Measurements from ENCODE around the gene ZNF362.

Gene ZNF362

GRCh38 chr1:33294071-33295010 is 38.0 kb downstream of the ZNF362 start:
- FAIRE-seq, result no peak
- no peak for DNase-seq (ENCODE audit: insufficient read length, low spot score)
- no peak for TF ChIP-seq POLR2A (IDR thresholded peaks at IDR 0.05; ENCODE audit: low read depth, low read length)

GRCh38 chr1:33295023-33295422 is 38.7 kb downstream of the ZNF362 start:
- TF ChIP-seq POLR2A (IDR thresholded peaks at IDR 0.05; ENCODE audit: low read depth, low read length), result no peak
- DNase-seq (ENCODE audit: insufficient read length, low spot score), result no peak
- FAIRE-seq, result no peak

- DNase-seq (ENCODE audit: insufficient read length, low spot score), result peak; percentile 89
- FAIRE-seq, result no peak
These were observed 39.3 kb downstream of the ZNF362 start for GRCh38 chr1:33295450-33296081.

GRCh38 chr1:33296082-33296458 is 39.8 kb downstream of the ZNF362 start:
- FAIRE-seq (no peak), DNase-seq (ENCODE audit: insufficient read length, low spot score) (no peak)
- no peak for TF ChIP-seq POLR2A (IDR thresholded peaks at IDR 0.05; ENCODE audit: low read depth, low read length)

More at GRCh38 chr1:33295450-33296081, 39.3 kb downstream of the ZNF362 start:
- TF ChIP-seq POLR2A (IDR thresholded peaks at IDR 0.05; ENCODE audit: low read depth, low read length), result no peak

- no peak for TF ChIP-seq POLR2A (IDR thresholded peaks at IDR 0.05; ENCODE audit: low read depth, low read length)
- DNase-seq (ENCODE audit: insufficient read length, low spot score) (no peak), FAIRE-seq (no peak)
These were observed 40.5 kb downstream of the ZNF362 start for GRCh38 chr1:33296824-33297223.

GRCh38 chr1:33297911-33298622 is 41.8 kb downstream of the ZNF362 start:
- DNase-seq (ENCODE audit: insufficient read length, low spot score), result no peak
- no peak for FAIRE-seq
- TF ChIP-seq POLR2A (IDR thresholded peaks at IDR 0.05; ENCODE audit: low read depth, low read length), result no peak

- DNase-seq (ENCODE audit: insufficient read length, low spot score) (peak; percentile 81), FAIRE-seq (no peak)
These were observed 42.5 kb downstream of the ZNF362 start for GRCh38 chr1:33298623-33299277.

GRCh38 chr1:33299461-33300155 is 43.3 kb downstream of the ZNF362 start:
- TF ChIP-seq POLR2A (IDR thresholded peaks at IDR 0.05; ENCODE audit: low read depth, low read length), result no peak
- DNase-seq (ENCODE audit: insufficient read length, low spot score) (no peak), FAIRE-seq (no peak)

More at GRCh38 chr1:33298623-33299277, 42.5 kb downstream of the ZNF362 start:
- no peak for TF ChIP-seq POLR2A (IDR thresholded peaks at IDR 0.05; ENCODE audit: low read depth, low read length)

GRCh38 chr1:33300673-33301072 is 44.4 kb downstream of the ZNF362 start:
- DNase-seq (ENCODE audit: insufficient read length, low spot score), result no peak
- no peak for FAIRE-seq
- TF ChIP-seq POLR2A (IDR thresholded peaks at IDR 0.05; ENCODE audit: low read depth, low read length), result no peak

GRCh38 chr1:33301273-33301984 is 45.1 kb downstream of the ZNF362 start:
- FAIRE-seq, result no peak

GRCh38 chr1:33302325-33302724 is 46.0 kb downstream of the ZNF362 start:
- DNase-seq (ENCODE audit: insufficient read length, low spot score) (no peak), FAIRE-seq (no peak)
- TF ChIP-seq POLR2A (IDR thresholded peaks at IDR 0.05; ENCODE audit: low read depth, low read length), result no peak

More at GRCh38 chr1:33301273-33301984, 45.1 kb downstream of the ZNF362 start:
- no peak for TF ChIP-seq POLR2A (IDR thresholded peaks at IDR 0.05; ENCODE audit: low read depth, low read length)
- DNase-seq (ENCODE audit: insufficient read length, low spot score), result no peak

- DNase-seq (ENCODE audit: insufficient read length, low spot score) (no peak), FAIRE-seq (no peak)
- no peak for TF ChIP-seq POLR2A (IDR thresholded peaks at IDR 0.05; ENCODE audit: low read depth, low read length)
These were observed 48.7 kb downstream of the ZNF362 start for GRCh38 chr1:33305016-33305415.
